Lower leg skin (tissue), 3 donors: ENCODE data around the gene OLFML2B.

ENCODE experiments used
- CTCF ChIP-seq, 3 donors: fragments of 450-650 bp; IDR thresholded peaks; one replicate each; pipeline ENCODE4 v1.5.1; 2016; ENCODE audit warnings: antibody characterized with exemption in 3 of 3, mild to moderate bottlenecking in 3 of 3, moderate library complexity in 2 of 3
- POLR2A ChIP-seq, 2 donors: fragments of 450-650 bp; IDR thresholded peaks; one replicate each; pipeline ENCODE4 v1.6.1; 2016 to 2017; ENCODE audit warnings: antibody characterized with exemption in 2 of 2, mild to moderate bottlenecking in 1 of 2, moderate library complexity in 1 of 2

- TF ChIP-seq POLR2A (IDR thresholded peaks at IDR 0.05) (no peak), CTCF (IDR thresholded peaks at IDR 0.05) (no peak)
Observed at GRCh38 chr1:162019446-162019845, 4.2 kb downstream of the OLFML2B start.
